22Rv1 (cell line): ENCODE data around the gene KAT7.

ENCODE experiments used
- CTCF ChIP-seq: fragments of 450-650 bp; IDR thresholded peaks from 2 replicates; pipeline ENCODE4 v1.5.1; 2017; ENCODE audit warnings: mild to moderate bottlenecking
- ZFX ChIP-seq: fragments of 450-650 bp; IDR thresholded peaks from 2 replicates; pipeline ENCODE4 v1.6.1; 2017; ENCODE audit warnings: antibody characterized with exemption, borderline replicate concordance

- TF ChIP-seq CTCF, result no peak
- no peak for TF ChIP-seq ZFX
Observed at GRCh38 chr17:49784636-49785035, 3.8 kb upstream of the KAT7 start.
